ENCODE measurements around the gene AOPEP.

- TF ChIP-seq CTCF (IDR thresholded peaks at IDR 0.05; ENCODE audit: low read depth, low read length) (no peak), EZH2phosphoT487 (IDR thresholded peaks at IDR 0.05; ENCODE audit: low read depth) (no peak)
Observed at GRCh38 chr9:95077053-95077765, 350.7 kb downstream of the AOPEP start.

Measured in OCI-LY3 (cell line).